Measurements from ENCODE around the gene SAGE1.

DNA sequence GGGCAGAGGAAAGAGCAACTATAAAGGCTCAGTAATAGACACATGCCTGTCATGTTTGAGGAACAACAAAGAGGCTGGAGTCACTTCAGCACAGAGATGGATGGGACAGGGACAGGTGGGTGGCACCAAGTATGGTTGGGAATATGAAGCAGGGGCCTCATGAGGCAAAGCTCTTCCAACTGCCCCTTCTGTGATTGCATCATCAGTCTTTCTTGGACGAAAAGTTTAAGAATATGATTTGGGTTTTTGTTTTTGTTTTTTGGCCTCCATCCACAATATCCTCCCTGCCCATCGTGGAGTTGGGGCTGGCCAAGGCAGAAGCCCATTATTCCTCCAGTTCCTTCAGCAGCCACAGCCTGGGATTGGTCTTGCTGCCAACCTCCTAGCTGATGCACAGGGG lies 34.4 kb downstream of the SAGE1 start:
- TF ChIP-seq EZH2 (IDR thresholded peaks at IDR 0.05; ENCODE audit: low read depth), result no peak
- TF ChIP-seq, protein P1, sequence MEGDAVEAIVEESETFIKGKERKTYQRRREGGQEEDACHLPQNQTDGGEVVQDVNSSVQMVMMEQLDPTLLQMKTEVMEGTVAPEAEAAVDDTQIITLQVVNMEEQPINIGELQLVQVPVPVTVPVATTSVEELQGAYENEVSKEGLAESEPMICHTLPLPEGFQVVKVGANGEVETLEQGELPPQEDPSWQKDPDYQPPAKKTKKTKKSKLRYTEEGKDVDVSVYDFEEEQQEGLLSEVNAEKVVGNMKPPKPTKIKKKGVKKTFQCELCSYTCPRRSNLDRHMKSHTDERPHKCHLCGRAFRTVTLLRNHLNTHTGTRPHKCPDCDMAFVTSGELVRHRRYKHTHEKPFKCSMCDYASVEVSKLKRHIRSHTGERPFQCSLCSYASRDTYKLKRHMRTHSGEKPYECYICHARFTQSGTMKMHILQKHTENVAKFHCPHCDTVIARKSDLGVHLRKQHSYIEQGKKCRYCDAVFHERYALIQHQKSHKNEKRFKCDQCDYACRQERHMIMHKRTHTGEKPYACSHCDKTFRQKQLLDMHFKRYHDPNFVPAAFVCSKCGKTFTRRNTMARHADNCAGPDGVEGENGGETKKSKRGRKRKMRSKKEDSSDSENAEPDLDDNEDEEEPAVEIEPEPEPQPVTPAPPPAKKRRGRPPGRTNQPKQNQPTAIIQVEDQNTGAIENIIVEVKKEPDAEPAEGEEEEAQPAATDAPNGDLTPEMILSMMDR (conservative IDR thresholded peaks at IDR 0.05), result no peak

Measured in PC-9 (cell line).